ENCODE measurements around the gene G6PD. TPM values are rescaled to one million over a fixed set of nuclear protein-coding genes. Genes with fewer than 3 reads are reported as not detected.

The G6PD gene
- total RNA-seq, 1 donor, result 128 TPM

Small RNA genes lying within 50 kb of the gene (small RNA-seq; reads per million reads assigned to genes)
- not detected for gene RN7SL697P

Other genes with a start within 250 kb of the G6PD start
- gene FLNA, start 172.2 kb downstream of the G6PD start, total RNA-seq, result 3,767 and 4,290 TPM in 2 replicates
- gene EMD, start 167.6 kb downstream of the G6PD start, total RNA-seq, result 34.5 and 35.1 TPM in 2 replicates
- 1,310 and 1,322 TPM in 2 replicates for gene RPL10, start 148.5 kb downstream of the G6PD start, total RNA-seq
- 45.4 and 53.5 TPM in 2 replicates for gene DNASE1L1, start 137.6 kb downstream of the G6PD start, total RNA-seq
- gene TAFAZZIN, start 135.3 kb downstream of the G6PD start, total RNA-seq, result 15.5 and 17.4 TPM in 2 replicates
- gene ATP6AP1, start 118.2 kb downstream of the G6PD start, total RNA-seq, result 72.5 and 91.8 TPM in 2 replicates
- 81.8 and 106 TPM in 2 replicates for gene GDI1, start 109.7 kb downstream of the G6PD start, total RNA-seq
- 44.9 and 54.4 TPM in 2 replicates for gene FAM50A, start 102.7 kb downstream of the G6PD start, total RNA-seq
- 16.8 and 26.8 TPM in 2 replicates for gene PLXNA3, start 88.6 kb downstream of the G6PD start, total RNA-seq
- gene LAGE3, start 67.6 kb downstream of the G6PD start, total RNA-seq, result 12.6 and 15.5 TPM in 2 replicates
- 31.9 and 32.0 TPM in 2 replicates for gene UBL4A, start 60.2 kb downstream of the G6PD start, total RNA-seq
- 27.7 and 31.5 TPM in 2 replicates for gene SLC10A3, start 56.2 kb downstream of the G6PD start, total RNA-seq
- 23.5 and 24.6 TPM in 2 replicates for gene FAM3A, start 30.6 kb downstream of the G6PD start, total RNA-seq
- 13.0 and 19.3 TPM in 2 replicates for gene IKBKG, start 774 bp upstream of the G6PD start, total RNA-seq
- not detected in 2 replicates for gene CTAG1A, start 38.3 kb upstream of the G6PD start, total RNA-seq
- not detected in 2 replicates for gene CTAG1B, start 72.4 kb upstream of the G6PD start, total RNA-seq
- not detected in 2 replicates for gene CTAG2, start 106.7 kb upstream of the G6PD start, total RNA-seq
- 0.43 and 0.64 TPM in 2 replicates for gene GAB3, start 204.2 kb upstream of the G6PD start, total RNA-seq
- gene DKC1, start 216.0 kb upstream of the G6PD start, total RNA-seq, result 34.8 and 38.9 TPM in 2 replicates